ENCODE data around the gene KCNJ9.

The KCNJ9 gene

GRCh38 chr1:160066829-160067745, 14.3 kb upstream of the KCNJ9 start:
- no peak for DNase-seq (ENCODE audit: low read depth)

- no peak for DNase-seq (ENCODE audit: low read depth)
Measured at GRCh38 chr1:160068225-160068624, 13.1 kb upstream of the KCNJ9 start.

- DNase-seq (ENCODE audit: low read depth) = no peak
Measured at GRCh38 chr1:160069460-160070231, 11.7 kb upstream of the KCNJ9 start, which contains the start of gene KCNJ10. KCNJ10 (minus strand) TSS chr1:160070160; CDS start chr1:160042532, 27,628 bp downstream.

DNA sequence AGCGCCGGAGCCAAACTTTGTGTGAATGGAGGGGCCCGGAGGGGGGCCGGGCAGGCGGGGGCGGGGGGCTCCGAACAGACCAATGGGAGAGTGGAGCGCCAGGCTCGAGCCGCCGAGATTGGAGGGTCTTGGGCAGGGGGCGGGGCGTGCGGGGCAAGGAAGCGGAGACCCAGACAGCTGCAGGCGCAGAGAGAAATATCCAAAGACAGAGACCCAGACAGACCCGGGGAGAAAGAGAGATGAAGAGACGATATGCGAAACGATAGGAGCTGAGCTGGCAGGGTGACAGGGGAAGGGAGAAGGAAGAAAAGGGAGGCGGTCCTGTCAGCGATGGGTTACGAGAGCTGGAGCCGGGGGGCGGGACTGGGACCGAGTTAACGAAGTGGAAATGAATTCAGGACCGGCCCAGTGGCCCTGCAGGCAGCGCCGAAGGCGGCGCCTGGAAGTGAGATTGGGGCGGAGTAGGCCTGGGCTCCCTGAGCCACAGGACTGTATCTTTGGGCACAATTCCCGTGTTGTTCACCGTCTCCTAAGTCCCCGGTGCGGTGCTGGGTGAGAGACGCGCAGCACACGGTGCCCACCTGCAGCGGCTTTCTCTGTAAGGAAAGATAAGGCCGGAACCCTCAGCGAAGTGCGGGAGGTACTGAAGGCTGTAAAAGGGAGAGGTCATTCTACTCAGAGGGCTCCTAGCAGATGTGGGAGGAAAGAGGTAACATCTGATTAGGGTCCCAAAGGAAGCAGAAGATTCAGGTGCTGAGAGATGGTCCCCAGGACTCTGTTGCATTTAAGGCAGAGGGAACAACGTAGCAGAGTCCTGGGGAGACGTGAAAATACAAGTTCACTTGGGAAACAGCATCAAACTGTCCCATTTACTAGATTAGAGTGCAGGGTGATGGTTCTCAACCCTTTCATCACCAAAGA, 10.8 kb upstream of the KCNJ9 start:
- DNase-seq (ENCODE audit: low read depth) = peak; percentile 62

DNA sequence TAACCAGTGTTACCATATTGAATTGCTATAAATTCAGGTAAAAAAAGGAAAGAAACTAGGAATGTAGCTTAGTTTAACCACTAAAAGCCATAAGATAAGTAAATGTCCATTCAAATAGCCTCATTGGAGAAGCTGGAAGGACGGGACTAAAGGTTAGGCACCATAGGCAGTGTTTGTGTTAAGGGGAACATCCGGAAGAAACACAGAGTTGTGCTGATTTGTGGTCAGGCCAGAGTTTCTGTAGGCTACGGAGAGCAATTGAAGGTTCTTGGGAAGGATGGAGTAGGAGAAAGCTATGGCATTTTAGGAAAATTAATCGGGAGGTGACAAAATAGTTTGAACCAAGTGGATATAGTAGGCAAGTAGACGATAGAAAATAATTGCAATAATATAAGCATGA, 10.0 kb upstream of the KCNJ9 start:
- no peak for DNase-seq (ENCODE audit: low read depth)

DNA sequence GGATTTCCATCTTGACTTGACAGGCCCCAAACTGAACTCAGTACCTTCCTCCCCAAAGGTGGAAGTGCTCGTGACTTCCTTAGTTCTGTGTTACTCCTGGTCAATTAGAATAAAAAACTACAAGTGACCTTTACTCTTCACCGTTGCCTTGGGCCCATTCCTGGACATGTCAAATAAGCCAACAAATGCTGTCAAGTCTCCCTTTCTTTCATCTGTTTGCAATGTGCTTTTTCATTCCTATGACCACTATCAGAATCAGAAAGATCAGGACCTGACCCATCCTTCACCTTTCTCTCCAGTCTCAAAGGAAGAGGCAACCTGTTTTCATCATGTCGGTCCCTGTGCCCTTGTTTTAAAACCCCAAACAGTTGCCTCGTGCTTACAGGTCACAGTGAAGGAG, 6.5 kb upstream of the KCNJ9 start:
- no peak for DNase-seq (ENCODE audit: low read depth)

DNA sequence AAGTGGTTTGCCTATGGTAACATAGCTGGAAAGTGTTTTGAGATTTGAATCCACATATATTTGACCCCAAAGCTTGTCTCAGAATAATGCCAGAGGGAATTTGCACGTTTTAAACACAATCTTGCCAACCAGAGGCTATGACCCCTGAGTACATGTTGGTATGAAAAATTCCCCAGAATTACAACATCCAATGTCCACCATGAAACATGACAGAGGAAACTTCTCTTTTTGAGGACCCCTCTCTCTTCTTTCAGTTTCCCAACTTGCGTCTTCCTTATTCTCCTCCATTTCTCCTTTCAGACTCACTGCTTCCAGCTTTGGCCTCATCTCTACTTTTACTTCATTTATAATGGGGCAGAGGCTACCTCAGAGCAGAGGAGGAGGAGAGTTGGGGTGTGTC, 5.5 kb upstream of the KCNJ9 start:
- DNase-seq (ENCODE audit: low read depth) = no peak

DNA sequence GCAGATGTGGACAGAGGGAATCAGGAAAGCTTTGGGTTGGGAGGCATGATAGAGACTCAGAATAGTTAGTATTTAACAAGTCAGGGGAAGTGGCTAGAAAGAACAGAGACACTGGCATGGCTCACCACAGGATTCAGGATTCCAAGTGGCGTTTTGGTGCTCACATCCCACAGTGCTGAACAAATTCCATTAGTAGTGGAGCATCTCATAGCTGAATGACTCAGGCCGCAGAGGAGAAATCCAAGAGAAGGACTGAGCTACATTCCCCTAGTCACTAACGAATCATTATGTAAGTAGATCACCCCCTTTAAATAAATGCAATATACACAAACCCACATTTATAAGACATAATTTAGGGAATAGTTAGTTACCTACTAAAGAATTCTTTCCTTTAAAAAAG, 5.0 kb upstream of the KCNJ9 start:
- peak; percentile 10 for DNase-seq (ENCODE audit: low read depth)

DNA sequence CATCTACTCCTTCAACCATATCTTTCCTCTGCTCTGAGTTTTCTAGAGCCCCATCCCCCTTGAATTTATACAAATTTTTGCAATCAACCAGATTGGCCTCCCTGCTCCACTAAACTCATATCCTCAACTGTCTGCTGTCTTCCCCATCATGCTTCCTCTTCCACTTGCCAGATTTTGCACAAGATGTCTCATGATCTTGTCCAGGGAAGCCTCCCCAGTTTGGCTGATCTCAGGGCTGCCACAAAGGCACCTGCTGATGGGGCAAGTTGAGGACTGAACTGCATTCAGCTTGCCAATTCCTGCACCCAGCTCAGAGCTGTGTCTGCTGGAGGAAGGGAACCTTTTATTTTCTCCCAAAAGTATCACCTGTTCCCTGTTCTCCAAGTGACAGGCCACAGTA, 3.9 kb upstream of the KCNJ9 start:
- no peak for DNase-seq (ENCODE audit: low read depth)

GRCh38 chr1:160078512-160079195, 2.7 kb upstream of the KCNJ9 start:
- peak; percentile 44 for DNase-seq (ENCODE audit: low read depth)

- DNase-seq (ENCODE audit: low read depth) = no peak
Measured at GRCh38 chr1:160079448-160079847, 1.9 kb upstream of the KCNJ9 start.

- no peak for DNase-seq (ENCODE audit: low read depth)
Measured at GRCh38 chr1:160080381-160081100, 797 bp upstream of the KCNJ9 start.

DNA sequence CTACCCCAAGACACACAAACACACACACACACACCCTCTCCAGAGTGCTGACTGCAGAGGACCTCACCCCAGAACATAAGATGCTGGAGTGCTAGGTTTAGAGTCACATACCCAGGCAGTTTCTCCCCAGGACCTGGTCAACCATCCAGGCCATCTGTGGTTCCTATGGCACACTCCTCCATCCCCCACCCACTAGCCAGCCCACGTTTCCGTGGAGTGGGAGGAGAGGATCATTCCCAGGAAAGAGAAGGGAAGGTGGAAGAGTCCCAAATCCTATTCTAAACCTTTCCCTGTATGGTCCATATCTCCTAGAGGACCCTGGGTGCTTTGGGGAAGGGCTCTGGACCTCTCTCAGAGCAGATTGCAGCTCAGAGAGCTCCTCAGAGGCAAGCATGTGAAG, 1.1 kb downstream of the KCNJ9 start:
- no peak for DNase-seq (ENCODE audit: low read depth)

DNA sequence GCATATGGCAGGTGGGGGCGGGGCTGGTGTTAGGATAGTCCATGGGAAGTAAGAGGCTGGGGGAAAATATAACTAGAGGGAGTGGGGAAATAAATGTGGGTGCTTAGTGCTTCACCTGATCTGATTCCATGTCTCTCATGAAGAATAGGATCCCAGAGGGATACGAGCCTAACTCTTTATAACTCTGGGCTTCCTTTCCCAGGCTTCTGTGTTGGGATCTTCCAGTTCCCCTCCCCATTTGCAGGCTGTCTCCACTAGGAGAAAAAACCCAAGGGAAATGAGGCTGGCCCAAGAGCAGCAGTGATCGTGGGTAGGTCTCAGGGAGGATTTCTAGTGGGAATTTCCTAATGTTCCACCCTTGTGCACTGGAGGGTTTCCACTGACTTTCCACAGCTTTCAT, 1.6 kb downstream of the KCNJ9 start:
- no peak for DNase-seq (ENCODE audit: low read depth)

DNA sequence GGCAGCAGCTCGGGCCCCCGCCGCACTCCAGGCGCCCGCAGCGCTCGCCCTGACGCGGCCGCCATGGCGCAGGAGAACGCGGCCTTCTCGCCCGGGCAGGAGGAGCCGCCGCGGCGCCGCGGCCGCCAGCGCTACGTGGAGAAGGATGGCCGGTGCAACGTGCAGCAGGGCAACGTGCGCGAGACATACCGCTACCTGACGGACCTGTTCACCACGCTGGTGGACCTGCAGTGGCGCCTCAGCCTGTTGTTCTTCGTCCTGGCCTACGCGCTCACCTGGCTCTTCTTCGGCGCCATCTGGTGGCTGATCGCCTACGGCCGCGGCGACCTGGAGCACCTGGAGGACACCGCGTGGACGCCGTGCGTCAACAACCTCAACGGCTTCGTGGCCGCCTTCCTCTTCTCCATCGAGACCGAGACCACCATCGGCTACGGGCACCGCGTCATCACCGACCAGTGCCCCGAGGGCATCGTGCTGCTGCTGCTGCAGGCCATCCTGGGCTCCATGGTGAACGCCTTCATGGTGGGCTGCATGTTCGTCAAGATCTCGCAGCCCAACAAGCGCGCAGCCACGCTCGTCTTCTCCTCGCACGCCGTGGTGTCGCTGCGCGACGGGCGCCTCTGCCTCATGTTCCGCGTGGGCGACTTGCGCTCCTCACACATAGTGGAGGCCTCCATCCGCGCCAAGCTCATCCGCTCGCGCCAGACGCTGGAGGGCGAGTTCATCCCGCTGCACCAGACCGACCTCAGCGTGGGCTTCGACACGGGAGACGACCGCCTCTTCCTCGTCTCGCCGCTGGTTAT, 2.8 kb downstream of the KCNJ9 start:
- no peak for DNase-seq (ENCODE audit: low read depth)

- no peak for DNase-seq (ENCODE audit: low read depth)
Measured at GRCh38 chr1:160084771-160085321, 3.5 kb downstream of the KCNJ9 start.

GRCh38 chr1:160085686-160086455, 4.5 kb downstream of the KCNJ9 start:
- DNase-seq (ENCODE audit: low read depth) = peak; percentile 78

DNA sequence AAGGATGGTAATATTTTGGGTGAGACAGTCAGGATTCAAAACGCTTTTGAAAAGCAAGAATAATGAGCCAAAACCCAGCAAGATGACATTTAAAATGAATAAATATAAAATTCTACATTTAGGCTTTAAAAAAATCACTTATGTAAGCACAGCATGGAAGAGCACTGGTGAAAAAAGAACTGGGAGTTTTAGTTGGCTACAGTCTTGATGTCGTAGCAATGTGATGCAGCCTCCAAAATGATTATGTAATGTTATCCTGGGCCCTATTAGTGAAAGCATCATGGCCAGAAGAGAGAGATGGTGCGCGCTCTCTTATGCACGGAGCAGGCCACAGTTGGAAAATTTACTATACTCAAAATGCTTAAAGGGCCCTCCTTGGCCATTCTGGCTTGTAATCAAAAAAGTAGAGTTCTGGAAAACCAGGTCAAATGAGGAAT, 5.1 kb downstream of the KCNJ9 start:
- no peak for DNase-seq (ENCODE audit: low read depth)
